ENCODE measurements around the gene SIRT3. TPM values are rescaled to one million over a fixed set of nuclear protein-coding genes. Genes with fewer than 3 reads are reported as not detected.
A peak's percentile ranks its signal among the peaks of the same experiment; 100 is the strongest.

SIRT3 gene
- polyA plus RNA-seq, 5 donors = 24.6 to 35.2 (median 31.2) TPM

DNA sequence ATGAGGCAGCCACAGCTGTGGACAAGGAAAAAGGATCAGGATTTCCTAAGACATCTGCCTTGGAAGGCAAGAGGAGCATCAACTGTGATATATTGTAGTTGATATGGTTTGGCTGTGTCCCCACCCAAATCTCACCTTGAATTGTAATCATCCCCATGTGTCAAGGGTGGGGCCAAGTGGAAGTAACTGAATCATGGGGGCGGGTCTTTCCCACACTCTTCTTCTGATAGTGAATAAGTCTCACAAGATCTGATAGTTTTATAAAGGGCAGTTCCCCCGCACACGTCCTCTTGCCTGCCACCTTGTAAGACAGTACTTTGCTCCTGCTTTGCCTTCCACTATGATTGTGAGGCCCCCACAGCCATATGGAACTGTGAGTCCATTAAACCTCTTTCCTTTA lies 18.4 kb downstream of the SIRT3 start:
- DNase-seq = no peak

DNA sequence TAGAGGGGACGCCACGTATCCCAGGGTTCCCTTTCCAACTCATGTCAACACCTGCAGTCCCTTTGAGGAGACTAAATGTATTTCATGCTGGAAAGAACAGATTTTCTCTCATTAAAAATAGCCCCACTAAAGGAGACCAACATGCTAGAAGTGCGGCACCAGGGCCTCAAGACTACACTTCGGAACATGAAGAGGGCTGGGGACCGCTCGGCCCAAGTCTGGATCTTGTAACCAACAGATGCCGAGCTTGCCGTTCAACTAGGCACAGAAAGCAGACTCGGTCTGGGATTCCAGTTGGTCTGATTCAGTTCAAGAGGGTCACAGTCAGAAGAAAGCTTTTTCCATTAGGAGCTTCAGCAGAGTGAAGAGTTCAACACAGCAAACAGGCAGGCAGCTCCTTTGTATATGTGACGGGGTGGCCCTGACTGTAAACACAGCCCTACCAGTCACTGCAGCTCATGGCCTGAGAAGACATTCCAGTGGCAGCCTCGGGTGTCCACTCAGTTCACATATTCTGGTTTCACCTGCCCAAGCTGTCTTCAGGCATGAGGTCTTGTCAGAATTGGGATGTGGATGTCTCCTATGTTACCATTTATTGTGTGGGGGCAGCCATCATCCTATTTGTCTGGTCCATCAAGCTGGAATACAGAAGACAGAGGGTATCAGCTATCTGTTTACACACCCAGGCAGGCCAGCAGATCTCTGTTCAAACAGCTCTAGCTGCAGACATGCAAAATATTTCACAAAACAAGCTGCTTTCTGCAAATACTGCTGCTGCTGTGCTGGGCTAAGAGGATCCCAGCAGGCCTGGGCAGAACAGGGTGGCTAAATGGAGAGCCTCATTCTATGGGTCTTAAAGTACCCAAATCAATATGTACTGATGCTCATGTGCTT lies 19.8 kb downstream of the SIRT3 start:
- DNase-seq = no peak

DNA sequence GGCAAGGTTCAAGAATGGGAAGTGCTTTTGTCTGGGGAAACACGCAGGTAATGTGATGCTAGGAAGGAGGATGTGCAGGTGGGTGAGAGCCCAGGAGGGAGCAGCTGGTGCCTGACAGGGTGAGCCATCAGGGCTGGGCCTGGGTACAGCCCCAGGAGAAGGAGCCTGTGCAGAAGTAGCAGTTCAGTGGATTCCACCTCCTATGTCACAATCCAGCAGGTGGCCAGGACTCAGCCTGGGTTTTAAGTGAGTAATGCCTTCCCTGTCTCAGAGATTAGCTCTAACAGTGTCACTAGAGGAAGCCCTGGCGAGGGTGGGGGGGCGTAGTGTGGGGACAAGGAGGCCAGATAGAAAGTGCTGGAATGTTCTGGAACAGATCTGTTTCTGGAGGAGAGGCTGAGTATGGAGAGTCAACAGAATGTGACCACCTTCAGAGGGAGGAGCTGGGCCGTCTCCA lies 20.5 kb downstream of the SIRT3 start:
- DNase-seq = no peak

DNA sequence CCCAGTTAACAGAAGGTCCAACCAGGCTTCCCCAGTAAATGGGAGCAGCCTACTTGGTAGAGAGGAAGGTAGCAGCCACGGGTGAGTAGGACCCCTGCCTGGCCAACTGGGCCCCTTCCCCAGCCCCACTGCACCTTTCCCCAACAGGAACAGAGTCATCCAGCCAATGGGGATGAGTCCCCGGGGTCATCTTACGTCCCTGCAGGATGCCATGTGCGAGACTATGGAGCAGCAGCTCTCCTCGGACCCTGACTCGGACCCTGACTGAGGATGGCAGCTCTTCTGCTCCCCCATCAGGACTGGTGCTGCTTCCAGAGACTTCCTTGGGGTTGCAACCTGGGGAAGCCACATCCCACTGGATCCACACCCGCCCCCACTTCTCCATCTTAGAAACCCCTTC lies 22.1 kb downstream of the SIRT3 start:
- DNase-seq = no peak

DNA sequence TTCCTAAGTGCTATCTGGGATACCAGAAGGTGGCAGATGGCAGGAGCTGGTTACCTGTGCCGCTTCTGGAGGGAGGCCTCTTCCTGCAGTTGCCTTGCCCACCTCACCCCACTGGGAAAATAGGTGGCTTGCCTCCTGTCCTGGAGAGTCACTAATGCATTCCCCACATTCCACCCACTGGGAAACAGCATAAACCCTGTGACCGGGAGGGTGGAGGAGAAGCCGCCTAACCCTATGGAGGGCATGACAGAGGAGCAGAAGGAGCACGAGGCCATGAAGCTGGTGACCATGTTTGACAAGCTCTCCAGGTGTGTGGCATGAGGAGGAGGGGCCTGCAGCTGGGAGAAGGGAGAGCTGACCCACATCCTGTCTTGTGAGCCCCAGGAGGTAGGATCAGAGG lies 23.0 kb downstream of the SIRT3 start:
- DNase-seq = no peak

DNA sequence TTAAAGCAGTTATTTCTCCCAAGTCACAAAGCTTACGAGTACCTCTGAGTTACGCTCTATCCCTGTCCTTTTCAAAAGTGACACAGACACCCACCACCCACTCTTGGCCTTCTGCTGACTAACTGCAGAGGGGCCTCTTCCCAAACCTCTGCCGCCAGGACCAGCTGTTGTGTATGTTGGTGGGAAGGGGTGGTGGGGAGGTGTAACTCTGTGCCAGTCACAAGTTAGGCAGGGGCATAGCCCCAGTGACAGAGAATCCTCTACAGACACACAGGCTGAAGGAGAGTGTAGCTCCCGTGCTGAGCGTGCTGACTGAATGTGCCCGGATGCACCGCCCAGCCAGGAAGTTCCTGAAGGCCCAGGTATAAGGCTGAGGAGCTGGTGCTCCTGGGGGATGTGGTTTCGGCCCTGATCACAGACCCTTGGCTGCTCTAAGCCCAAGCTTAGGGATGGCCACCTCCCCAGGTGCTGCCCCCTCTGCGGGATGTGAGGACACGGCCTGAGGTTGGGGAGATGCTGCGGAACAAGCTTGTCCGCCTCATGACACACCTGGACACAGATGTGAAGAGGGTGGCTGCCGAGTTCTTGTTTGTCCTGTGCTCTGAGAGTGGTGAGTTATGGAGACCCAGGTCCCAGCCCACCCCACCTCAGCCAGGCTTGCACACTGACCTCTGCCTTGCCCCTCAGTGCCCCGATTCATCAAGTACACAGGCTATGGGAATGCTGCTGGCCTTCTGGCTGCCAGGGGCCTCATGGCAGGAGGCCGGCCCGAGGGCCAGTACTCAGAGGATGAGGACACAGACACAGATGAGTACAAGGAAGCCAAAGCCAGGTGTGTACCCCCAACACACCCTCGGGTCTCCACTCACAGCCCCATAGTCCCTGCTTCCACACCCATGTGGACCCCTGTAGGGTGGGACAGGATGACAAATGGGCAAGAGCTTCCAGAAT lies 23.7 kb downstream of the SIRT3 start:
- no peak for DNase-seq

DNA sequence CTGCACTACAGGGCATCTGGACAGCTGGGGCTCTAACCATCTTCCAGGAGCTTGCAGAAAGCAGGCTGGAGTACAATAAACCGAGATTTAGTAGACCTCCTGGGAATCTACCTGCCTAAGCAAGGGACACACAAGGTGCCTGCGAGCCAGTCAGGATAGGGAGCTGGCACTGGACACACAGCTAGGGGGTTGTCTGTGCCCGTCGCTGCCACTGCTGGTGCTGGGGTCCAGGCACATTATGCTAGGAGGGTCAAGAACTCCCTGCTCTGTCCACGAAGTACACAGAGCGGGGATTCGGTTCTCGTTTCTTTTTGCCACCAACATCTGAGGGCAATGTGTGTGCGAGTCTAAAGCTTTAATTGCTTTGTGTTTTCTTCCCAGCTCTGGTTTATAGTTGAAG lies 24.4 kb downstream of the SIRT3 start:
- DNase-seq = no peak

DNA sequence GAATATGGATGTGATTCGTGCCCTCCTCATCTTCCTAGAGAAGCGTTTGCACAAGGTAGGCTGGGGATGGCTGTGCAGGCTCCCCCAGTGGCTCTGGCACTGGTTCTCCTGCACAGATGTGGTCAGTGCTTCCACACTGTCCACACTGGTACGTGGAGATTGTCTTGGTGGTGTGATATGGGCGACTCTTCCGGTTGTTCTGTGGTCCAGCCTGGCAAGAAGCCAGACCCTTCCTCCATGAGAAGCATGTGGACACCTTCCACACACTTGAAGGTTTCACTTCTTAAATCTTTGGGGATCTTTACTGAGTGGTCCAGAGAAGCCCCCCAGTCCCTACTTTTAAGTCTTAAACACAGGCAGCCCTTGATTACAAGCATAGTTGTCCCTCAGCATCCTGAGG lies 24.8 kb downstream of the SIRT3 start:
- DNase-seq = no peak

DNA sequence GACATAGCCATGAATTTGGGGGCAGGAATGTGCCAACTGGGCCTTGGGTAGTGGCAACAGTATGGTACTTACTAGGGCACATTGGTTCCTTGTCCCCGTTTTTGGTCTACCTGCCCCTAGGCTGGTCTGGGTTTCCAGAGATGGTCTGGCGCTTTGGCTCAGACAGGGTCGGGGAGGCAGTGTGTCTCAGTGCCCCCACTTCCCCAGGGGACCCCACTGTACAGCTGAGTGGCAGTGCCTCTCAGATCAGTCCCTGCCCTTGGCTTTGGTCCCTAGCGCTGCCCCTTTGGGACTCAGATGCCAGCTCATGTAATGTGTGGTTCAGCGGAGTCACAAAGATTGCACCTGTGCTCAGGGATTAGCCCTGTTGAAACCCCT lies 25.4 kb downstream of the SIRT3 start:
- DNase-seq = no peak

DNA sequence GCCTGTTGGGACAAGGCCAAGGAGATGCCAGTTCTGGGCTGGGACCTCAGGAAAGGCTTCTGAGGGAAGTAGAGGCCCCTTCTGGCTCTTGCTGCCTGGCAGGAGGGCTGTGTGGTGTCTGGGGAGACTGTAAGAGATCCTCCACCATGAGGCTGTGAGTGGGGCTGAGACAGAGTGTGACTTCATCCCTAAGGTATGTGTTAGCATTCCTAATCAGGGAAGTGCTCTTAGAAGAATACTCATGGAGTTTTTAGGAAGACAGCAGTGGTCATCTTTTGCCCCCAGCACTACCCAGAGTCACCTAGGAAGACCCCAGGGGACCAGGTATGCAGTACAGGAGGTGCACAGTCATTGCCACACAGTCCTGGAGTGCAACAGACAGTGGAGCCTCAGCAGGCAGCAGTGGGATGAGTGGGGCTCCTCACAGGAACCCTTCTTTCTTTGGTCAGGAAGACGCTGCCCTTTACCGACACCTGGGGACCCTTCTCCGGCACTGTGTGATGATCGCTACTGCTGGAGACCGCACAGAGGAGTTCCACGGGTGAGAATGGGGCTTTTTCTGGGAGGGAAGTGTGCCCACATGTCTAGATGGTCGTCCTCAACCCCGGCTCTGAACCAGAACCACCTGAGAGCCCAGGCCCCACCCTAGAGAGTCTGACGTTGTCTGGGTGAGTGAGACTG lies 25.9 kb downstream of the SIRT3 start:
- DNase-seq = no peak

DNA sequence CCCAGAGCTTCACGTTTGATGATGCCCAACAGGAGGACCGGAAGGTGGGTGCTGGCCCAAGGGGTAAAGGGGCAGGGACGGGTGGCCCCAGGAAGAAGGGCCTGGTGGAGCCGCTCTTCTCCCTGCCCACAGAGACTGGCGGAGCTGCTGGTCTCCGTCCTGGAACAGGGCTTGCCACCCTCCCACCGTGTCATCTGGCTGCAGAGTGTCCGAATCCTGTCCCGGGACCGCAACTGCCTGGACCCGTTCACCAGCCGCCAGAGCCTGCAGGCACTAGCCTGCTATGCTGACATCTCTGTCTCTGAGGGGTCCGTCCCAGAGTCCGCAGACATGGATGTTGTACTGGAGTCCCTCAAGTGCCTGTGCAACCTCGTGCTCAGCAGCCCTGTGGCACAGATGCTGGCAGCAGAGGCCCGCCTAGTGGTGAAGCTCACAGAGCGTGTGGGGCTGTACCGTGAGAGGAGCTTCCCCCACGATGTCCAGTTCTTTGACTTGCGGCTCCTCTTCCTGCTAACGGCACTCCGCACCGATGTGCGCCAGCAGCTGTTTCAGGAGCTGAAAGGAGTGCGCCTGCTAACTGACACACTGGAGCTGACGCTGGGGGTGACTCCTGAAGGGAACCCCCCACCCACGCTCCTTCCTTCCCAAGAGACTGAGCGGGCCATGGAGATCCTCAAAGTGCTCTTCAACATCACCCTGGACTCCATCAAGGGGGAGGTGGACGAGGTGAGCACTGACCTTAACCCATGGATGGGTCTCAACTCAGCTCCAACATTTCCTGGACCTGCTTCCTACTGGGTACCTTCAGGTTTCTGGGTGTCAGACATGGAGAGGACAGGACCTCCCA lies 26.6 kb downstream of the SIRT3 start:
- DNase-seq = no peak

DNA sequence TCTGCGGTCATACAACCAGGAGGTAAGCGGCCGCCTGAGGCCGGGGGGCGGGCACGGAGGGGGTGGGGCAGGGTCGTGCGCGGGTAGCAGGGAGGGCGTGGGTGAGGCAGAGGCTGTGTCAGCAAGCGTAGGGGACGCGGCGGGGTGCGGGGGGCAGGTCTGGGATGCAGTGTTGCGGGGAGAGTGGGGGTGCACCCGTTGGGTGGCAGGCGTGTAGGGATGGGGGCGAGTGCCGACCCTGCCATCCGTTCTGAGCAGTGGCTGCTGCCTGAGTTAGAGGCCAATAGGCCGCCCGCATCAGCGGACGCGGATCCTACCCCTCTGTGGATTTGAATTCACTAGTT lies 27.3 kb downstream of the SIRT3 start:
- DNase-seq = no peak

DNA sequence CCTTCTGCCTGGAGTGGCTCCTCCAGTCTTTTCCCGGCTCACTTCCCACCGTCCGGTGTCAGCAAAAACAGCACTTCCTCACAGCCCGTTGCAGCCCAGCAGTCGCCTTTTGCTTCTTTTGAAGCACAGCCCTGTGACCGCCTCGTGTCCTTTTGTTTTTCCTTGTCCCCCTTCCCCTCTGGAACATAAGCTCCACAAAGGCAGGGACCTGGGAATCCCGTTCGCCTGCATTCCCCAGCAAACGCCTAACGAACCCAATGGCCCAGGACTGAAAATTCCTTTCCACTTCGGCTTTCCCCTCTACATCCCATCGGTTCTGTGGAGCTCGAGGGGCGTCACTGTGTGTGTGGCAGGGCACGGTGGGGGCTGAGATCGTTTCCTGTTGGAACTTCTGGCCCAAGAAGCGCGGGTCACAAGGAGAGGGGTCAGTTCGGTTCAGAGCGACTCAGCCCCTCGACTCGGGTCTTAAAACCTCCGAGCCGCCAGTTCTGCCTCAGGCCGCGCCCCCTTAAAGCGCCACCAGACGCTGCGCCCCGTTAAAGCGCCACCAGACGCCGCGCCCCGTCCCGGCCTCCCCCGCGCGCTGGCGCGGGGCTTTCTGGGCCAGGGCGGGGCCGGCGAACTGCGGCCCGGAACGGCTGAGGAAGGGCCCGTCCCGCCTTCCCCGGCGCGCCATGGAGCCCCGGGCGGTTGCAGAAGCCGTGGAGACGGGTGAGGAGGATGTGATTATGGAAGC lies 27.8 kb downstream of the SIRT3 start:
- DNase-seq = peak; percentile 80 to 83

DNA sequence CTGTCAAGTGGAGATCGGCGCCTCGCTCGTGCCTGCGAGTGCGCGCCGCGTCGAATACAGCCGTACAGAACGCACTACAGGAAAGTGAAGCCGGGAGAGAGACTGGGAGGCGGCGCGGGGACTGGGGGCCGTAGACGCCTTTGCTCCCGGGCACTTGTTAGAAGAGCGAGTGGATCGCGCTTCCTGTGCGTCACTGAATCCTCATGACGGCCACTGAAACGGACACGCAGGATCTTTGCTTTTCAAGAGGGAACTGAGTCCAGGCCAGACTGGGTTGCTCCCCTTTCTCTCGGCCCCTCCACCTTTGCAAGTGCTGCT lies 28.3 kb downstream of the SIRT3 start:
- no peak for DNase-seq

DNA sequence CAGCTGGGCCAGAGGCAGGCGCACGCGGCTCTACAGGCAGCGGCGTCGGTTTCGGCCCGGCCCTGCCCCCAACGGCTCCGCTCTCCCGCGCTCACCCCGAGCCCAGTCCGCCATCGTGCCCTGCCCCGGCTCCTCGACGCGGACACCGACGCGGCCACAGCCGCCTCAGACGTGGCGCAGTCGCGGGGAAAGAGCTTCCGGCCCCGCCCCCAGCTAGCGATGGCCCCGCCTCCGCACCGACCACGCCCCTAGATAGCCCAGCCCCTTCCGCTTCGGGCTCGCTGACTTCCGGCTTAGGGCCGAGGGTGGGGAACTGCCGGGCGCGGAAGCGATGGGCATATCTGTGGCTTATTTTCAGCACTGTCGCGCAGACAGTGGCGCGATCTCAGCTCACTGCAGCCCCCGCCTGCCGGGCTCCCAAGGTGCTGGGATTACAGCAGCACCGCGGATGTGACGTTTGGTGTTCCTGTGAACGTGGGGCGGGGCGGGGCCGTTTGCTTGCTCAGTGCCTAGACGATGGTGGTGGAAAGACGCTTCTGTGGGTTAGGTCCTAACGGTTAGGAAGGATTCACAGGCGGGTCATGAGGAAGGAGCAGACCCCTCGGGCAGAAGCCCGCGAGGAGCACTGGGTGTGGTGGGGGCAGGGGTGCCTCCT lies 28.8 kb downstream of the SIRT3 start, which contains the start of the genes BET1L and RIC8A:
Gene BET1L (minus strand): TSS at position 192 of the 655 bp plus-strand sequence. CDS start 78 bp downstream, at position 114.
Gene RIC8A (plus strand): TSS at position 501 of the 655 bp plus-strand sequence. CDS start 1,147 bp downstream, outside the sequence.
- peak; percentile 96 to 97 for DNase-seq

DNA sequence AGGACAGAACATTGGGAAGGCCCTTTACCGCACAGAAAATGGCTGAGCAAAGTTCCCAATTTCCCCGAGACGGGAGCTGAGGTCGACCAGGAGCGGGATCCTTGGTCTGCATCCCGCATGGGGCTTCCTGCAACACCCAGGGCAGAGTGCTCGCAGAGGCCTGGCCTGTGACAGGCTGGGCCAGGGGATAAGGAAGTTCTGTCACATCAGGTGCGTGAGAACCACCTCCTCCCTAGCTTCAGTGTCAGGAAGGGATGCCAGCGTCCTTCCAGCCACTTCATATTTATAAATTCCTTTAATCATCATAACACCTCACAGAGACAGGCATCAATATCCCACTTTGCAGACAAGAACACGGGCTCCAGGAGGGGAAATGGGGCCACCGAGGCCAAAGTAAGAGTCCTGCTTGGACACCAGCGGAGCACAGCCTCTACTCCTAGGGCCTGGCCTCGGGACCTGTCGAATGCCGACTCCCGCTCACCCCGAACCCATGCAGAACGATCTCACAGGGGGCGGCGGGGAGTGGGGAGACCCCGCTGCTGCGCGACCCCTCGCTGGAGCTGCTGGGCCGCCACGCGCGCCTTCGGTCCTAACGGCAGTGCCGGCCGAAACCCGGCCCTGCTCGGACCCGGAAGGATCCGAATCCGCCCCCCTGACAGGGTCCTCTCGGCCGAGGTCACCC lies 29.5 kb downstream of the SIRT3 start:
- no peak for DNase-seq

DNA sequence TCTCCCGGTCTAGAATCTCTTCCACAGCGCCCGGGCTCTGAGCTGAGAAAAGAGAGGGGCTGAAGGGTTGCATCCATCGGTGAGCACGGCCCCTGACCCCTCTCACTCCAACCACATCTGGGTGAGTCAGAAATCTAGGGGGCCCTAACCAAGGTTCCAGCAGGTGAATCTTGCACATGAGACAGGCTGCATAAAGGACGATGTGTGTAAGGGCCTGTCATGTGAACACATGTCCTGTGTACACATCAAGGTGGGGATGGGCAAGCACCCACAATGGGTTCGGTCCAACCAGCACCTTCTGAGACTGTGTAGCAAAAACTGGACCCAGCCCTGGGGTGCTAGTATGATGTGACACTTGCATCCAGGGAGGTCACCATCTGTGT lies 30.1 kb downstream of the SIRT3 start:
- no peak for DNase-seq

DNA sequence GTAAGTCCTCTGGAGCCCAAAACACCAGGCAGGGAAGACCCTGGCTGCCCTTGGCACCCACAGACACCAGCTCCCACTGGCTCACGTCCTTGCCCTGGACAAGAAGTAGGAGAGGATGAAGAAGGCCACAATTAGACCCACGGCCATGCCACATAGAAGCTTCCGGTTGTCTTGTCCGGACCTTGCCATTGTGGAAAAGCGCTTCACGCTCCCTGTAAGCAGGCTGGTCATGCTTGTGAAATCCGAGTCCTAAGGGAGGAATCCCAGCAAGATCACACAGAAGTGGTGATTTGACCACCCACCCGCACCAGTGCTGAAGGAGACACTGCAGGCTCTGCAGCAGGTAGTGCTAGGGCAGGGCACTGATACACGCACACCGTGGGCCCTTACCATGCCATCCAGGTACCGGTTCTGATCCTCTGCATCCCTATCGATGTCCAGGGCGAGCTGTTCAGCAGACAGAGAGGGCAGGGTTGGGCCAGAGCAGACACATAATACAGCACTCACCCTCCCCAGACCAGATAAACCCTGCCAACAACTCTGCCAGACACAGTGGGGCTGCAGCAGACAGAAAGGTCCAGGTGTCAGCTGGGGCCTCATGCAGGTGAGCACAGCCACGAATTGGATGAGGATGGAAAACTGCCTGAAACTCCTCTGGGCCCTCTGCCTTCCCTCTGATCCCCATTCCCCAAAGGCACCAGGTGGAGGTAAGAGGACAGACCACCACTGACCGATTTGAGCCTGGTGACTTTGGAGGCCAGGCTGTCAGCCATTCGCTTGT lies 30.7 kb downstream of the SIRT3 start:
- no peak for DNase-seq
